ENCODE measurements around the gene TRABD2B.
A peak's percentile ranks its signal among the peaks of the same experiment; 100 is the strongest.

Gene TRABD2B

GRCh38 chr1:47906527-47907176 lies 90.5 kb downstream of the TRABD2B start:
- no peak for DNase-seq

DNA sequence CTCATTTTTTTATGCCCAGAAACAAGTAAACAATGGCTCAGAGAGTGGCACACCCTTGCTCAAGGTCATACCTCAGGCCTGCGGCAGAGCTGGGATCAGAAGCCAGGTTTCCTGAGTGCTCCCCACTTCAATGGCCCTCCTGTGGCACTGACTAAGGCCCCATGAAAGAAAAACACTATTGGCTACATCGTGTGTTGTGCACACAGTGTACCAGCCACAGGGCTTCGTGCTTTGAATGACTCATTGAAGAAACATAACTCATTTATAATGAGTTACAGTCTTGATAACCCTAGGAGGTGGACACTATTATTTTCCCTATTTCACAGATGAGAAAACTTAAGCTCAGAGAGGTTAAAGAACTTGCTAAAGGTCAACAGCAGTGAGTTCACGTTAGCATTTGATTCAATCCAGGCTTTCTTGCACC lies 91.2 kb downstream of the TRABD2B start:
- peak; percentile 45 for DNase-seq

GRCh38 chr1:47903723-47904122 lies 93.5 kb downstream of the TRABD2B start:
- DNase-seq = no peak

DNA sequence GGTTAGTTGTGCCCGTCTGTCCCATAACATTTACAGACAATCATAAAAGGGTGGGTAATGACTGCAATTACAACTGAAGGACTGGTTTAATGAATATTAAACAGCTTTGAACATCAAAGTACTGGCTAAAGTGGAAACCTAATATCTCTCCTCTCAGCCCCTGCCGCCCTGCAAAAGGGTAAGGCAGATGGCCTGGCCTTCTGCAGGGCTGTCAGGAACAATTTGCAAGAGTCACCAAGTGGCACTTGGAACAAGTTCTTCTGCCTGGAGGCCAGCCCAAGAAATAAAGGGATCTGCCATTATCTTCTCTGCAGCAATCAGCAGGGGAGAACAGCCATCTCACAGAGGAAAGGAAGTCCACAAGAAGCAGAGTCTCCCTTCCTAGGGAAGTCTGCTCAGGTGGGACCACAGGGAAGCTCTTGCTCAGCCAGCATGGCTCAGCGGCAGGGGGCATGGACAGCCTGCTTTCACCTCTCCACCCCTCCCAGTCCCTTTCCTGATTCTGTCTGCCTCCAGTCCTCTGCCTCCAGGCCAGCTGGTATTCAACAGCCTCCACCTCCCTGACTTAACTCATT lies 96.1 kb downstream of the TRABD2B start:
- no peak for DNase-seq

DNA sequence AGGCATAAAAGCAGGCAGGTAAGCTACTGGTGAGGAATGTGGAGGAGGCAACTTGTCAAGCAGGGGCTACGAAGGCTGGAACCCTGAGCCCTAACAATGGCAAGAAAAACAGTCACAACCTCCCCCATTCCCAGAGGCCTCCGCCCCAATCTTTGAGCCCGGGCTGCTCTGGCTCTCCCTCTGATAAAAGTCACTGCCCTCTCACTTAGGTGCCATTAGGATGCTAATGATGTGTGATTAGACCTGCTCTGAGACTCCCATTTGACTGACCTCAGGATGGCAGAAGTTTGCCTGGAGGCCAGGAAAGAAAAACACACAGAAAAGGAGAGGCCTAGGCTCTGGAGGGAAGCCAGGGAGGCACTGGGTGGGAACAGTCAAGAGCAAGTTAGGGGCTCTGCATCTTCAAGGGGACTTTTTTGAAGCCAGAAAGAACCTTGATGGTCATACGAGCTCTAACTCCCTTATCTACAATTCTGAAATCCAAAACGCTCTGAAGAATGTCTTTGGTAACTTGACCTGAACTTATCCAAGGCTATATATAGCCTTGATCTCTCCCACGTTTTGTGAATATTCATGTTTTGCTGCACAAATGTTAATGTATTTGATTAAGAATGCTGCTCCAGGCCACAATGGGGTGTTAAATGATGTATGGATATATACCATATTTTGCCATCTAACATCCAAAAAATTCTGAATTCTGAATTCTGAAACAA lies 98.9 kb downstream of the TRABD2B start:
- no peak for DNase-seq

GRCh38 chr1:47895279-47896125 lies 101.7 kb downstream of the TRABD2B start:
- no peak for DNase-seq

- DNase-seq = peak; percentile 73
Measured at GRCh38 chr1:47894410-47895278, 102.5 kb downstream of the TRABD2B start.

- no peak for DNase-seq
Measured at GRCh38 chr1:47893412-47893811, 103.8 kb downstream of the TRABD2B start.

- no peak for DNase-seq
Measured at GRCh38 chr1:47890779-47891178, 106.4 kb downstream of the TRABD2B start.

DNA sequence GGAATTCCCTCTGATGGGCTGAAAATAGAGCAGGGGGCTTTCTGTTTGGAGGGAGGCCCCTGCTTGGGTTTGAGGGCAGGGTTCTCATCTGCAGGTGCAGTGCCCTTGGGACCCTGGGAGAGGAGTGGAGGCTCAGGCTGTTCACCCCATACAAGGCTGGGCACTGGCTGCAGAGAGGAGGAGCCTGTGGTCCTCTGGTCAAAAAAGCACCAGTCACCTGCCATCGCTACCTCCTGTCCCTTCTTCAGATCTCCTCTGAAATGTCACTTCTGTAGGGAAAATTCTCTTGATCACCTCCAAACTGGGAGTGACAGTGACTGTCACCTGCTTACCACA lies 108.9 kb downstream of the TRABD2B start:
- DNase-seq = no peak

- DNase-seq = no peak
Measured at GRCh38 chr1:47887475-47888293, 109.5 kb downstream of the TRABD2B start.

DNA sequence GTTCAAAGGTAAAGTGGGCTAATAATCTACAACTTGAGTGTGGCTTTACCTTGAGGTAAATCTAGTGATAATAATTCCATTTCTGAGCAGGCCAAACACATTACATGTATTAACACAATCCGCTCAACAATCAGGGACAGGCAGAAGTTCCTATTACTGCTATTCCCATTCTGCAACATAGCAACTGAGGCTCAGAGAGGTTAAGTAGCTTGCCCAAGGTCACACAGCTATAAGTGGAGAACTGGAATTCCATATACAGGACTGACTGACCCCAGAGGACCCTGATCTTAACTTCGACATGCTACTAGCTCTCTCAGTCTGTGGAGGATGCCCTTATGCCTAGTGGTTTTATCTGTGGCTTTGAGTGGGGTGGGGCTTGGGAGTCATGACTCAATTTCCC lies 110.1 kb downstream of the TRABD2B start:
- DNase-seq = no peak

GRCh38 chr1:47886141-47886540 lies 111.0 kb downstream of the TRABD2B start:
- no peak for DNase-seq

GRCh38 chr1:47885062-47885830 lies 111.9 kb downstream of the TRABD2B start:
- DNase-seq = no peak

DNA sequence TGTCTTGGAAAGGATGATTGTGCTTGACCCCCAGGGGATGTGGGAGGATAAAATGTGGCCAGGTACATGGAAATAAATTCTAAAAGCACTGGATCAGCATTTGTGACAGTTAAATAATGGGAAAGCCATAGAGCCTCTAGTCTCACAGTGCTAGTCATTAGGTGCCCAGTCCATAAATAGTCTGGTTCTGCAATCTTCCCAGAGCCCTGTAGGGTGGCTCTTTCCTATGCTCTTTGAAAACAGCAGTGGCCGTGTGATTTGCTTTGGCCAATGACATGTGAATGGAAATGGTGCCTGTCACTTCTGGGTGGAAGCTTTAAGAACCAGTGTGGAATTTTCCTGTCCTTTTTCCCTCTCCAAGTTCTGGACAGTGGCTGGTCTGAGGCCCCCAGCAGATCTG lies 113.2 kb downstream of the TRABD2B start:
- DNase-seq = no peak

GRCh38 chr1:47881505-47882442 lies 115.4 kb downstream of the TRABD2B start:
- peak; percentile 79 for DNase-seq

DNA sequence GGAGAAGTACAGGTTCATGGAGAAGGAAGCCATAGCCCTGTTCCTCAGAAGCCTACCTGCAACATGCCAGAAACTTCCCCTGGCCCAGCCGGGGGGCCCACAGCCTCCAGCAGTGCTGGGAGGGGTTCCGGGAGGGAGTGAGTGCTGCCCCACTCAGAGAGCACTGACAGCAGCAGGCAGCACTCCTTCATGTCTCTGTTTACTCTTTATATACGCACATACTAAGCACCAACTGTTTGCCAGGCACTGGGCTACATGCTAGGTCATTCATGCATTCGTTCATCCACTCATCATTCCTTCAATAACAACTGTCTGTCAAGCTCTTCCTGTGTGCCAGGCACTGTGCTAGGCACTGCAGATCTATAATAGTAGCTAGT lies 120.6 kb downstream of the TRABD2B start:
- DNase-seq = no peak

DNA sequence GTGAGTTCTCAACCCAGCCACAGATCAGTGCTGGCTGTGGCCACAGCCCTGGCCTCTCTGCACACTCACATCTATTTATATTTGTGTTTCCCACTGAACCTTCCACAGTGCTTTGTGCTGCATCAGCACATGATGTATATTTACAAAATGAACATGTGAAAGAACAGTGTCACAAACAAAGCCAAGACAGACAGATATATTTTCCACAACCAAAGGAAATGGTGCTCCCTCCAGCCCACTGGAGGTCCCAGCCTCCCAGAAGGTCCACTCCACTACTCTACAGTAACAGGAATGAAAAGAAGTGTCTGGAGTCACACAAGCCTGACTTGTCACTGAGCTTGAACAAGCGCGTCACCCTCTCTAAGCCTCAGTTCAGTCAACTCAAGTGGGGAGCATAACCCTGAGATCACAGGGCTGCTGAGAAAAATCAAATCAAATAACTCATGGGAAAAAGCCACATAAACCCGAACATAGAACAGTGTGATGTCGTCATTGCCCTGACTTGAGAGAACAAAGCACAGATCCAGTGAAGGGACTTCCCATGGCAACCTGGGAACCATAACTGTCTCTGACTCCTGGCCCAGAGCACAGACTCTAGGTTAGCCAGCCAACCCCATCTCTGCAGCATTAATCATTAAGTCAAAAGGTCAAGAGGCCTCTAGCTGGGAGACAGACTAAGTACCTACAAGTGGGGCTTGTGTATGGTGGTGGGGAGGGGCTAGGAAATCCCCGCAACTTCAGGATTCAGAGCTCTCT lies 121.2 kb downstream of the TRABD2B start:
- DNase-seq = no peak

DNA sequence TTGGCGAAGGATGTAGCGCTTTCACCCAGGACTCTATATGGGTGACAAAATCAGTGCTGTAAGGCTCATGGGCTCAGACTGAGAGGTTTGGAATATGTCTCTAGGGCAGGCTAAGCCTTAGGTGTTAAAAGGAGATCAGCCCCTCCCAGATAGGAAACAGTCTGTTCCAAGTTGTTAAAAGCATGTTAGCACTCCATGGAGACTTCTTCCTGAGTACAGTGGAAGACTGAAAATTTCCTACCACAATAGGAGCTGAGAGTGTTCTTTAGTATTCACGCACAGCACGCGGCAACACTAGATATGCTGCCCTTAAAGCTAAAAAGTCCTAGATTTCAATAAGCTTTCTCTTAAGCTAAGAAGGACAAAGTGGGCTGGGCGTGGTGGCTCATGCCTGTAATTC lies 122.1 kb downstream of the TRABD2B start:
- DNase-seq = no peak
